Right ventricle myocardium superior (tissue), 1 donor: ENCODE results near the gene CHAC2. TPM values are rescaled to one million over a fixed set of nuclear protein-coding genes. Genes with fewer than 3 reads are reported as not detected.
"Not testable (repeated sequence)": the region's sequence is repeated elsewhere in the genome, so short reads cannot be mapped to it uniquely, and the experiment has no call there.

Source experiments
- ATAC-seq: fragments of 200-7000 bp; cut with Tn5 transposase; one replicate; pipeline ENCODE4 v1.9.1; 2020; ENCODE audit warnings: mild to moderate bottlenecking; ENCODE audit not compliant: poor library complexity
- DNase-seq: peaks from one replicate; pipeline ENCODE4 v3.0.0-alpha.2; 2020
- intact Hi-C: fragments of 100-400 bp; cut with DNase I; formaldehyde crosslinking; loops from one replicate; pipeline ENCODE4 v1.11.2; 2022
- long read RNA-seq: library from polyadenylated mRNA; unstranded; transcript quantifications from one replicate; pipeline ENCODE4 v2.0.0, GENCODE V29; 2021
- total RNA-seq: library from RNA; stranded (reverse); fragmentation: NEBNext Ultra II Directional; extraction: Animal tissue kit (Norgen Biotek cat#: 25700); gene quantifications from one replicate; pipeline ENCODE4 v1.2.1, GENCODE V29; 2021
- donor health status: DM: no; HTN: yes; CAD: no; lungs with severe emphysema.

CHAC2 gene
- total RNA-seq = 4.0 TPM
- long read RNA-seq, partial matches to known transcripts = 0 of 5 reads
- long read RNA-seq, other reads (novel, unspliced or antisense) = 1 of 5 reads

DNA sequence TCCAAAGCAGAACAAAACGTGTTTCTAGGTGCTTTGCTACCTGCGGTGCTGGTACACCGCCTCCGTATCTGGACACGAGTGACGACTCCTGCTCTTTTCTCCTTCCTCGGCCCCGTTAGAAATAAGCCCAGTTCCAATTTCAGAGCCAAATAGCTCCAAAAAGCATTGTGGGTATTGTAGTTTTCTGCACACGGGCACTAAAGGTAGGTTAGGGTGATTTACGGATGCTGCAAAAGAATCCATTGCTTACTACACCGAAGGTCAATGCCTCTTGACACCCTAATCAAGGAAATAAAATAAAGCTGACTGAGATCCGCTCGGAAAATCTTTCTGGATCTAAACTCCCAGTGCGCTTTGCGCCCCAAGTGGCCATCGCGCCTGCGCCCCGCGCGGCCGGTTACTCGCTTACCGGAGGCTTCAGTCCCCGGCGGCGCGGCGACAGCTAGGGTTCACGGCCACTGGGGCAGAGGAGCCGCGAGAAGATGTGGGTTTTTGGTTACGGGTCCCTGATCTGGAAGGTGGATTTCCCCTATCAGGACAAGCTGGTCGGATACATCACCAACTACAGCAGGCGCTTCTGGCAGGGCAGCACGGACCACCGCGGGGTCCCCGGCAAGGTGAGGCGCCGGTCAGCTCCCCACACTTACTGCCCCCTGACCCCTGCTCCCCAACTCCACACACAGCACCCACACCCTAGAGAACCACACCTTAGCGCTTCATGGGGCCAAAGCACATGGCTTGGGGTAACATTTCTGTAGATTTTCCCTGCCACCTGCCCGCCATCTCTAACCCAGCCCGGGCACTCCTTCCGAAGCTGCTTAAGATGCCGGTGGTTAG is at the start of gene CHAC2:
CHAC2 (plus strand) TSS at position 400 of the 837 bp plus-strand sequence; CDS start at position 483, 83 bp downstream.
- intact Hi-C loops = no loop called here
- DNase-seq (peak; percentile 94), ATAC-seq (peak; percentile 98)

GRCh38 chr2:53720944-53721343 is 46.7 kb upstream of the CHAC2 start:
- DNase-seq, intact Hi-C loops, ATAC-seq: not testable (repeated sequence)

GRCh38 chr2:53724536-53724935 is 43.1 kb upstream of the CHAC2 start:
- intact Hi-C loops = no loop called here
- DNase-seq = no peak
- no peak for ATAC-seq

DNA sequence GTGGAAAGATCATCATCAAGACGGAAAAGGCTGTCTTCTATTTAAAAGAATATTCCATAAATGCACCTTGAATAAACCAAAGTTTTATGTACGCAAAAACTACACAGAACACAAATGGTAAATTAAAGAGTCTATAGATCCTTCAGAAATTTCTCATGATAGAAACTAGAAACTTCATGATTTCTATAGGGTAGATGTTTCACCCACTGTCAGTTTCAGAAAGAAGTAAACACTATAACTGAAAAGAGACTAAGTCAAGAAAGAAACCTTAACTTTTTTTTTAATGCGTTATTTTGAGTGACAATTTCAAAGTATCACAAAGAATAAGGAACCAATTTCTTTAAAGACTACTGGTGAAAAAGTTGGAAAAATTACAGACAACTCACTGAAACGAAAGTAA is 41.9 kb upstream of the CHAC2 start:
- DNase-seq = no peak
- intact Hi-C loops = no loop called here
- no peak for ATAC-seq

- DNase-seq (no peak), ATAC-seq (no peak)
- intact Hi-C loops = no loop called here
These were observed 39.7 kb upstream of the CHAC2 start for GRCh38 chr2:53727921-53728320.

GRCh38 chr2:53729143-53729762 is 38.4 kb upstream of the CHAC2 start:
- DNase-seq (no peak), ATAC-seq (no peak)
- intact Hi-C loops = no loop called here

DNA sequence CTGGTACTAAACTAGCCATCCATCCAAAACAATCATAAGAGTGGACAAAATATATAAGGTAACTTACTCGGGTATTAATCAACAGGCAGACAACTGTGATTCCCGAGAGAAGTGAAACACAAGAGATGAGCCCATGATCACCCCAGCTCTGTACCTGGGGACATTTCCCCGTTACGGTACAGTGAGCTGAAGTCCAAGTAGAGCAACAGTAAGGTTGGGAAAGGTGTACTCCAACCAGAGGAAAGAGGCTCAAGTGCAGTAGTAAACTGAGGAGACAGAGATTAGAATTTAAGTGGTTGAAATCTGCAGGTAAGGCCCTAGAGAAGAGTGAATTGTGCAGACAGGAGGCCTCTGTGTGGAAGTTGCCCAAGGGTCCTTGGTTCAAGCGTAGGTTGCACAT is 30.5 kb upstream of the CHAC2 start:
- no peak for ATAC-seq
- intact Hi-C loops = no loop called here
- DNase-seq = no peak

DNA sequence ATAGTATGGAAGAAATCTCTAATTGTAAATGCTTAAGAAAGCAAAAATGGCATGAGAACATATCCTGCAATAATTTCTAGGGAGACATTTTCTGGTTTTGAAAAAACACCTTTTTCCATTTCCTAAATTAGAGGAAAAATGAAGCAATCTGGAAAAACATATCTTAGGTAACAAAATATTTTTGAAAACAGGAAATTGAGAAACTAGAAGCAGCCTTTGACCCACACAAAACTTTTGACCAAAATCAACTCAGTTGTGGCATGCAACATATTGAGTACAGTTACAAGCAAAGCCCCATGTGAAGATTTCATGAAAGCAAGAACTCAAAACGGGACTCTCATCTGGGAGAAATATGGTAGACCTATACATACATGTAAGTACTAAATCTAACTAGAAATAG is 28.6 kb upstream of the CHAC2 start:
- no peak for DNase-seq
- ATAC-seq = no peak
- intact Hi-C loops = no loop called here

DNA sequence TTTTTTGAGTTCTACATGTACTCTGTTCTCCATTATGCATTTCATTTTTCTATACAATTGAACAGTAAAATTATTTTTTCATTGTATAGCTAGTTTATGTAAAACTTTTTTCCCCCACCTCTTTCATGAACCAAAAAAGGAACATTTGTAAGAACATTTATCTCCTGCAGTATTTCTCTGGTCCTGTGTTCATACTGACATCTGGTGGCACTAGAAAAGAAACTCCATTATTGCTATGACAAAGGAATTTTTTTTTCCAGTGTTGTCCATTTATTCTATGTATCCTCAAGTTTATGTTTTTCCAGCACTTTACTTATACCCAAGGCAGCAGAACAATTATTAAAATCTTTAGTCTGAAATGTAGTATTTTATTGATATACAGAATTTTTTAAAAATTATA is 27.4 kb upstream of the CHAC2 start:
- intact Hi-C loops = no loop called here
- no peak for ATAC-seq
- no peak for DNase-seq

GRCh38 chr2:53744395-53745065 is 23.1 kb upstream of the CHAC2 start:
- ATAC-seq (no peak), DNase-seq (no peak)
- intact Hi-C loops = no loop called here

- DNase-seq = no peak
These were observed 17.4 kb upstream of the CHAC2 start for GRCh38 chr2:53750041-53750768.

GRCh38 chr2:53751728-53752127 is 15.9 kb upstream of the CHAC2 start:
- no peak for DNase-seq
- intact Hi-C loops = no loop called here
- no peak for ATAC-seq

More at GRCh38 chr2:53750041-53750768, 17.4 kb upstream of the CHAC2 start:
- no peak for ATAC-seq
- intact Hi-C loops = no loop called here

GRCh38 chr2:53752385-53752784 is 15.2 kb upstream of the CHAC2 start:
- DNase-seq (no peak), ATAC-seq (no peak)
- intact Hi-C loops = no loop called here

- no peak for ATAC-seq
- no peak for DNase-seq
- intact Hi-C loops = no loop called here
These were observed 14.6 kb upstream of the CHAC2 start for GRCh38 chr2:53753041-53753440.

DNA sequence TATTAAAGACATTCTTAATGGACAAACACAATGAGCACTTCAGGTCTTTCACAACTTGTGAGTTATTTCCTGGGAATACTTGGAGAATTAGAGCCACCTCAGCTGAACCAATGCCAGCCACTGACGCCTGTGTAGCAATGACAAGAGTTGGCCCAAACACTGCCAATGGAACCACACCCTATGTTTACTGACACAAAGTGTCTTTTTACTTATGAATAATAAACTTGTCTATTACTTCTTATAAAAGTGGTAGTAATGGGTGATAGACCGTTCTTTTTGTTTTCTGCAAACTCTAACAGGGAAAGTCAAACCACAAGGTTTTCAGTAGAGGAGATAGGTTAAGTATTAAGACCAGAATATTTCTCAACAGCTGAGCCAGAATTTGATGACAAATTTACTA is 12.5 kb upstream of the CHAC2 start:
- intact Hi-C loops = no loop called here
- no peak for ATAC-seq
- DNase-seq = peak; percentile 64

DNA sequence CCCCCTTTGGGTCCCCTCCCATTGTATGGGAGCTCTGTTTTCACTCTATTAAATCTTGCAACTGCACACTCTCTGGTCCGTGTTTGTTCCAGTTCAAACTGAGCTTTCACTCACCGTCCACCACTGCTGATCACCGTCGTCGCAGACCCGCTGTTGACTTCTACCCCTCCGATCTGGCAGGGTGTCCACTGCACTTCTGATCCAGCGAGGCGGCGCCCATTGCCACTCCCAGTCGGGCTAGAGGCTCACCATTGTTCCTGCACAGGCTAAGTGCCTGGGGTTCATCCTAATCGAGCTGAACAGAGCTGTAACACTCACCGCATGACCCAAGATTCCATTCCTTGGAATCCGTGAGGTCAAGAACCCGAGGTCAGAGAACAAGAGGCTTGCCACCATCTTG is 11.0 kb upstream of the CHAC2 start:
- intact Hi-C loops = no loop called here

DNA sequence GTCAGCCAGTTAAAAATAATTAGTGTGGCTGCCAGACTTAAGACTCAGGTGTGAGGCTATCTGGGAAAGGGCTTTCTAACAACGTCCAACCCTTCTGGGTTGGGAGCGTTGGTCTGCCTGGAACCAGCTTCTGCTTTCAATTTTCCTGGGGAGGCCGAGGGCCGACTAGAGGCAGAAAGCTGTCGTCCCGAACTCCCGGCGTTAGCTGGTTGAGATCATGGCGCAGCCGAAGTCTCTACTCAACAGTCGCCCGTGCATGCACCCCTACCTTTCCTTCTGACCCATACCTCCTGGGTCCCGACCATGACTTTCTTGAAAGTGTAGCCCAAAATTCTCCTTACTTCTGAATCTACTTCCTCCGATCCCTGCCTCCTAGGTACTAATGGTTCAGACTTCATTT is 10.4 kb upstream of the CHAC2 start:
- ATAC-seq, DNase-seq, intact Hi-C loops: not testable (repeated sequence)

More for the DNA sequence above, 11.0 kb upstream of the CHAC2 start:
- DNase-seq = no peak
- ATAC-seq = no peak

- ATAC-seq (no peak), DNase-seq (no peak)
- intact Hi-C loops = no loop called here
These were observed 1.8 kb upstream of the CHAC2 start for GRCh38 chr2:53765767-53766166.

DNA sequence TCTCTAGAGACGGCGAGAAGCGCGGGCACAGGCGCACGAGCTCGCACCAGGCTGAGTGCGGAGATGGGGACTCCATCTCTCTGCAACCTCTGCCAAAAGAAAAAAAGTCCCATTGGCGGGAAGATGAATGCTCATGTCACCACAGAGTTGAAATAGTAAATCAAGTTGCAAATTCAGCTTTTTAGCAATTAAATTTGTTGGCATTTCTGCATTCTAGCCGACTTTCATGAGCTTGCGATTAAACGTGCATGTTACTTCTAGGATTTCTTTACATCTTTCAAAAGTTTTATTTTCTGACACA is 588 bp downstream of the CHAC2 start:
- intact Hi-C loops = no loop called here
- ATAC-seq (no peak), DNase-seq (no peak)
